GM12878 (cell line): ENCODE results near the gene FNDC3B. TPM values are rescaled to one million over a fixed set of nuclear protein-coding genes. Genes with fewer than 3 reads are reported as not detected.

Experiments
- CBFB ChIP-seq: IDR thresholded peaks from 2 replicates; pipeline ENCODE4 v1.6.1; 2016; ENCODE audit warnings: antibody characterized with exemption, low read depth
- CBX5 ChIP-seq: sonication (generic); IDR thresholded peaks from 2 replicates; pipeline ENCODE4 v1.6.1; 2016; ENCODE audit warnings: low read depth, moderate library complexity, mild to moderate bottlenecking, inconsistent platforms
- CREM ChIP-seq: IDR thresholded peaks from 2 replicates; pipeline ENCODE4 v1.6.1; 2014; ENCODE audit warnings: antibody characterized with exemption, low read depth
- DPF2 ChIP-seq: fragments of 450-650 bp; IDR thresholded peaks from 2 replicates; pipeline ENCODE4 v1.6.1; 2017; ENCODE audit warnings: mild to moderate bottlenecking
- ELK1 ChIP-seq: IDR thresholded peaks from 2 replicates; pipeline ENCODE4 v1.6.1; 2012; ENCODE audit warnings: low read depth, low read length, improper control_type of control experiment
- HDAC6 ChIP-seq: fragments of 200-600 bp; sonication (generic); IDR thresholded peaks from one replicate; pipeline ENCODE4 v1.8.0; 2017; ENCODE audit warnings: antibody characterized with exemption; ENCODE audit not compliant: unreplicated experiment
- IKZF1 ChIP-seq: fragments of 450-650 bp; conservative IDR thresholded peaks from 2 replicates; pipeline ENCODE4 v1.6.1; 2017; ENCODE audit warnings: antibody characterized with exemption, mild to moderate bottlenecking
- IKZF2 ChIP-seq, 2 experiments: fragments of 450-650 bp; IDR thresholded peaks; 2 replicates each; pipeline ENCODE4 v1.6.1; 2017; ENCODE audit warnings: mild to moderate bottlenecking in 2 of 2, moderate library complexity in 2 of 2
- IRF3 ChIP-seq: fragments of 450-650 bp; IDR thresholded peaks from 2 replicates; pipeline ENCODE4 v1.6.1; 2014; ENCODE audit warnings: mild to moderate bottlenecking
- MAX ChIP-seq: IDR thresholded peaks from 2 replicates; pipeline ENCODE4 v1.6.1; 2012; ENCODE audit warnings: low read depth, low read length, improper control_type of control experiment
- MYB ChIP-seq: fragments of 150-350 bp; IDR thresholded peaks from 2 replicates; pipeline ENCODE4 v1.6.1; 2014; ENCODE audit warnings: mild to moderate bottlenecking, low read depth, low read length, borderline replicate concordance
- NR2F1 ChIP-seq: fragments of 450-650 bp; conservative IDR thresholded peaks from 2 replicates; pipeline ENCODE4 v1.6.1; 2017; ENCODE audit warnings: mild to moderate bottlenecking
- PBX3 ChIP-seq: IDR thresholded peaks from 2 replicates; pipeline ENCODE4 v1.6.1; 2011; ENCODE audit warnings: mild to moderate bottlenecking, low read depth, low read length, moderate library complexity; ENCODE audit not compliant: insufficient replicate concordance
- PML ChIP-seq: IDR thresholded peaks from 2 replicates; pipeline ENCODE4 v1.6.1; 2012; ENCODE audit warnings: low read length, inconsistent platforms
- RAD21 ChIP-seq: IDR thresholded peaks from 2 replicates; pipeline ENCODE4 v1.6.1; 2011; ENCODE audit warnings: mild to moderate bottlenecking, low read depth, low read length, moderate library complexity; ENCODE audit not compliant: insufficient read depth
- RAD51 ChIP-seq: fragments of 450-650 bp; IDR thresholded peaks from 2 replicates; pipeline ENCODE4 v1.6.1; 2016; ENCODE audit warnings: moderate library complexity, mild to moderate bottlenecking, inconsistent platforms
- RB1 ChIP-seq: fragments of 450-650 bp; formaldehyde crosslinking; IDR thresholded peaks from 2 replicates; pipeline ENCODE4 v1.6.1; 2017; ENCODE audit warnings: mild to moderate bottlenecking, borderline replicate concordance
- RELA ChIP-seq: fragments of 450-650 bp; IDR thresholded peaks from 2 replicates; pipeline ENCODE4 v1.8.0; 2014; ENCODE audit warnings: borderline replicate concordance; ENCODE audit not compliant: partially characterized antibody
- REST ChIP-seq: IDR thresholded peaks from 2 replicates; pipeline ENCODE4 v1.6.1; 2012; ENCODE audit warnings: mild to moderate bottlenecking, low read depth, low read length
- SRF ChIP-seq, 2 experiments: IDR thresholded peaks; 2 replicates each; pipeline ENCODE4 v1.6.1; 2011; ENCODE audit warnings: low read depth in 2 of 2, low read length in 2 of 2, mild to moderate bottlenecking in 1 of 2, moderate library complexity in 1 of 2
- USF1 ChIP-seq: IDR thresholded peaks from 2 replicates; pipeline ENCODE4 v1.6.1; 2011; ENCODE audit warnings: borderline replicate concordance, low read depth, mild to moderate bottlenecking, moderate library complexity, mixed read lengths, low read length; ENCODE audit not compliant: insufficient read depth; ENCODE audit errors: extremely low read length
- YBX1 ChIP-seq: fragments of 450-650 bp; IDR thresholded peaks from 2 replicates; pipeline ENCODE4 v1.6.1; 2016; ENCODE audit warnings: antibody characterized with exemption
- ZNF24 ChIP-seq: fragments of 450-650 bp; IDR thresholded peaks from 2 replicates; pipeline ENCODE4 v1.6.1; 2017; ENCODE audit warnings: antibody characterized with exemption, mild to moderate bottlenecking
- ZNF622 ChIP-seq: fragments of 450-650 bp; IDR thresholded peaks from 2 replicates; pipeline ENCODE4 v1.6.1; 2017; ENCODE audit warnings: mild to moderate bottlenecking, inconsistent platforms
- polyA plus RNA-seq, 11 experiments: library from polyadenylated mRNA; depleted of rRNA in 4 of 11; unstranded in 6 of 11; stranded (reverse) in 5 of 11; fragments of >200 nt; fragmentation: Nextera tagmentation in 4 of 11; fragmentation: Illumina TruSeq in 1 of 11; extraction: Ambion mirVana in 4 of 11; extraction: Trizol in 1 of 11; gene quantifications; 1 replicate in 1 of 11; 2 replicates in 10 of 11; pipeline versions ENCODE4 v1.2.1 to v1.2.3, GENCODE V29; 2011 to 2016; ENCODE audit warnings: inconsistent platforms in 2 of 11, missing spikeins in 2 of 11, low read depth in 1 of 11
- total RNA-seq, 4 experiments: library from RNA; depleted of rRNA in 3 of 4; stranded (reverse); fragments of >200 nt in 3 of 4; fragmentation: Illumina TruSeq in 1 of 4; extraction: Trizol in 1 of 4; gene quantifications; 2 replicates each; pipeline versions ENCODE4 v1.2.1 to v1.2.3, GENCODE V29; 2013 to 2021

The FNDC3B gene
- total and polyA plus RNA-seq, 10 of the 15 experiments (the other 5 are each of a cell fraction or from before 2014, with no cell fraction given), result 7.9 to 35.0 (median 18.5) TPM

- TF ChIP-seq USF1 (peak; percentile 71), YBX1 (no peak), RB1 (no peak), PBX3 (peak; percentile 94), RAD21 (no peak), IKZF1 (peak; percentile 60; the same call in 1 of the 2 replicates), RAD51 (peak; percentile 90), CBFB (peak; percentile 97), REST (no peak), RELA (no peak), ELK1 (no peak), DPF2 (peak; percentile 85), CREM (no peak; the same call in 1 of the 2 replicates), IRF3 (no peak), ZNF622 (no peak), MAX (peak; percentile 42; the same call in 1 of the 2 replicates), CBX5 (no peak), PML (no peak), MYB (no peak), IKZF2 (IDR thresholded peaks at IDR 0.05) (peak in 1 of 2 experiments; percentile 86; a peak in 2 of 4 replicates), NR2F1 (no peak), ZNF24 (no peak), HDAC6 (no peak), SRF (IDR thresholded peaks at IDR 0.05; ENCODE audit: low read depth in 2 of 2, low read length in 2 of 2) (no peak)
Measured at GRCh38 chr3:172106989-172107388, 67.6 kb downstream of the FNDC3B start (continued).
